Astrocyte of the cerebellum (primary cell): ENCODE measurements around the gene CTNS.

Source experiments
- DNase-seq: peaks from one replicate; pipeline ENCODE4 v3.0.0-alpha.2; 2011; ENCODE audit warnings: low read depth
- H3K4me3 ChIP-seq: 2 replicates; pipeline ENCODE4 v1.5.1; 2011; ENCODE audit warnings: mild to moderate bottlenecking, low read depth, low read length, moderate library complexity
- in situ Hi-C: cut with HindIII; loops from 2 replicates; pipeline ENCODE4 v1.10.0; 2017; ENCODE audit warnings: low sequenced_read_pairs
- TF ChIP-seq, protein P1 (sequence below): IDR thresholded peaks from 2 replicates; pipeline ENCODE4 v1.5.1; 2012; ENCODE audit warnings: low read length, low read depth, moderate library complexity, mild to moderate bottlenecking; ENCODE audit errors: missing control alignments

CTNS gene

DNA sequence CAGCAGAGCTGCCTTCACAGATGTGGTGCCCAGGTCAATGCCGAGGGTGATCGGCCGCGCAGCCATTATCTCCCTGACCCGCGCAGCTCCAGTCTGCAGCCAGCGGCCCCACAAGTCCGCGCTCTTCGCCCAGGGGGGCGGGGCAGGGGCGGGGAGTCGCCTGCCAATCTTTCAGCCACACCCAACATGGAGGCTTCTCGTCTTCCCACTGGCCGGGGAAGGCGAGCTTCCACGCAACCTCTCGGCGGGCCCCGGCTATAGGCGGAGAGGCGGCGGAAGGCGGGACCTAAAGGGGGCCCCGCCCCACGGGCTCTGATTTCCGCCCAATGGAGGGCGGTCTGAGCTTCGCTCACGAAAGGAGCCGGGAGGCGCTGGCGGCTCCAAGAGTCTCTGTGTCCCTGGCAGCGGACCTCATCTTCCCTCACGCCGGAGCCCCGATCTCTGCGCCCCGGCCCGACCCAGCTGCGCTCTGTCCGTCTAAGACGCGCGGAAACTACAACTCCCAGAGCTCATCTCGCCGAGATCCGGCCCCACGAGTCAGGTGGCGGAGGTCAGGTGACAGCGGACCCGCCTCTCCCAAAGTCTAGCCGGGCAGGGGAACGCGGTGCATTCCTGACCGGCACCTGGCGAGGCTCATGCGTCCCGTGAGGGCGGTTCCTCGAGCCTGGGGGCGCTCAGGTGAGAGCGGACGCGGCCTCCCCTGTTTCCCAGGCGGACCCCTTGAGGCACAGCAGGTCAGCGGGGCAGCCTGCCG is at the start of gene CTNS, which contains the start of gene SHPK:
Gene CTNS (plus strand): TSS at position 607 of the 754 bp plus-strand sequence. CDS start 3,447 bp downstream, outside the sequence.
Gene SHPK (minus strand): TSS at position 97 of the 754 bp plus-strand sequence. CDS start 31 bp downstream, at position 66.
- H3K4me3 ChIP-seq = peak within 1 kb of the TSS; percentile 95
- DNase-seq = peak; percentile 86
- TF ChIP-seq, protein P1, sequence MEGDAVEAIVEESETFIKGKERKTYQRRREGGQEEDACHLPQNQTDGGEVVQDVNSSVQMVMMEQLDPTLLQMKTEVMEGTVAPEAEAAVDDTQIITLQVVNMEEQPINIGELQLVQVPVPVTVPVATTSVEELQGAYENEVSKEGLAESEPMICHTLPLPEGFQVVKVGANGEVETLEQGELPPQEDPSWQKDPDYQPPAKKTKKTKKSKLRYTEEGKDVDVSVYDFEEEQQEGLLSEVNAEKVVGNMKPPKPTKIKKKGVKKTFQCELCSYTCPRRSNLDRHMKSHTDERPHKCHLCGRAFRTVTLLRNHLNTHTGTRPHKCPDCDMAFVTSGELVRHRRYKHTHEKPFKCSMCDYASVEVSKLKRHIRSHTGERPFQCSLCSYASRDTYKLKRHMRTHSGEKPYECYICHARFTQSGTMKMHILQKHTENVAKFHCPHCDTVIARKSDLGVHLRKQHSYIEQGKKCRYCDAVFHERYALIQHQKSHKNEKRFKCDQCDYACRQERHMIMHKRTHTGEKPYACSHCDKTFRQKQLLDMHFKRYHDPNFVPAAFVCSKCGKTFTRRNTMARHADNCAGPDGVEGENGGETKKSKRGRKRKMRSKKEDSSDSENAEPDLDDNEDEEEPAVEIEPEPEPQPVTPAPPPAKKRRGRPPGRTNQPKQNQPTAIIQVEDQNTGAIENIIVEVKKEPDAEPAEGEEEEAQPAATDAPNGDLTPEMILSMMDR = no peak
- in situ Hi-C loops = loop anchor here (10.0 kb wide), 1 partner anchor 102 kb away; no protein-coding TSS in a partner anchor

DNA sequence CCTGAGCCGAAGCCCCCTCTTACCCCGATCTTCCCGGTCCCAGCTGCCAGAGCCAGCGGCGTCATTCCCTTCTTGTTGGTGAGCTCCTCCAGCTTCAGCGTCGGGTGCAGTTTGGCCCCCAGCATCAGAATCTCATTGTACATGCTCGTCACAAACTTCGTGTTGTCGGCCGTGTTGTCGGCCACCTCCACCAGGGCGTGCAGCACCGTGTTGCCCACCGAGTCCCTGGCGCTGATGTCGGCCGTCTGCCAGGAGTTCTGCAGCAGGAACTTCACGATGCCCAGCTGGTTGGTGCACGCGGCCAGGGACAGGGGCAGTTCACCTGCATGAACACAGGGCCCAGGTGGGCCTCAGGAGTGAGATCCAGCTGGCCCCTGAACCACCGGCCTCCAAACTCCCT is 46.8 kb upstream of the CTNS start:
- in situ Hi-C loops = no loop called here
- no peak overlapping the region for H3K4me3 ChIP-seq
- TF ChIP-seq, protein P1 = no peak
- no peak for DNase-seq

DNA sequence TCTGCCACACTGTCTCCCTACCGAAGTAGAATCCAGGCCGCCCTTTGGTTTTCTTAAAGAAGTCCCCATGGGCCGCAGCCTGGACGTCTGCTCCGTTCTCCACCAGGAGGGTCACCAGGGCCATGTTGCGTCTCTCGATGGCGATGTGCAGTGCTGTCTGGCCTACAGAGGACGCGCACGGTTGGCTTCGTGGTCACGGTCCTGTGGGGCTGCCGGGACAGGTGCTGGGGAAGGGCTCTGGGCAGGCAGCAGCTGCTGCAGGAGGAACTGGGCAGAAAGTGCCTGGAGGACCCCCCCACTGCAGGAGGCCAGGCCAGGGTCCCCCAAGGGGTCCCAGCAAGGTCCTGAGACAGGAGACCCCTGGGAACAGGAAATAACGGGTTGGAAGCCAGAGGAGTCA is 46.3 kb upstream of the CTNS start:
- in situ Hi-C loops = no loop called here
- DNase-seq = no peak
- TF ChIP-seq, protein P1 = no peak
- H3K4me3 ChIP-seq = no peak overlapping the region

DNA sequence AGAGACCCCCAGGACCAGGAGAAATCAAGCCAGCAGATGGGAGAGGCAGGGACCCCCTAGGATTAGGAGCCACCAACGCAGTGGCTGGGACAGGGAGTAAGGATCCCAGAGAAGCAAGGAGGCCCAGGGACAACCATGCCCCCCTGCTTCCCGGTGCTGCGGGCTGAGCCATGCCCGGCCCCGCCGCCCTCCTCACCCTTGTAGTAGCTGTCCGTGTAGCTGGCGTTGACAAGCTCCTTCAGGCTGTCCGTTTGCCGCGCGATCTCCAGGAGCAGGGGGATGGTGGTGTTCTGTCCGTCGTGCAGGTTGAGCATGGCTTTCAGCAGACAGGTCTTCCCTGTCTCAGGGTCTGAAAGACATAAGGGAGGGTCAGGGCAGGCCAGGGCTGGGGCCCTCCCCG is 45.8 kb upstream of the CTNS start:
- no peak for DNase-seq
- TF ChIP-seq, protein P1 = no peak
- H3K4me3 ChIP-seq = no peak overlapping the region
- in situ Hi-C loops = no loop called here

DNA sequence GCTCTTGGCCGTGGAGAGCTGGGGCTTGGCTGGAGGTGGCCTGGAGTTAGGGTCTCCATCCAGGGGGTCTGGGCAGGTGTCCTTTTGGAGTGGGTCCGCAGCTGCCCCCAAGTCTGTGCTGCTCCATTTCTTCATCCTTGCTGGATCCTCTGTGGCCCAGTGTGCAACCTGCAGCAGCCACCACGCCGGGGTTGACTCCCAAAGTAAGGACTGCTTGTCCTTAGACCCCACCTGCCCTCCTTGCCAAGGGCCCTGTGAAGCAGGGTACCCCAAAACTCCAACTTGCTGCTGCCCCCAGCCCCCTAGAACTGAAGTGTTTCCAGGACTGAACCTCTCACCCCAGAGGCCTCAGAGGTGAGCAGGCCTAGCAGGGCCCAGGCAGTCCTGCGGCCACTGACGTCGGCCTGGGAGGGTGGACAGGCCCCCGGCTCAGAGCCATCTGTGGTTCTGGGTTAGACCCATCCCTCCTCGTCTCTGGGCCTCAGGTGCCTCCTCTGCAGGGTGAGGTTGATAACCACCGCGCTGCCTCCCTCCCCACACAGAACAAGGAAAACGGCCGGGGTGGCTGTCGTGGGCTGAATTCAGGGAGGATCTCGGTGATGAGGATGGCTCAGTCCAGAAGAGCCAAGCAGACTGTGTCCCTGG is 44.2 kb upstream of the CTNS start:
- no peak for DNase-seq
- in situ Hi-C loops = no loop called here
- no peak overlapping the region for H3K4me3 ChIP-seq
- TF ChIP-seq, protein P1 = no peak

DNA sequence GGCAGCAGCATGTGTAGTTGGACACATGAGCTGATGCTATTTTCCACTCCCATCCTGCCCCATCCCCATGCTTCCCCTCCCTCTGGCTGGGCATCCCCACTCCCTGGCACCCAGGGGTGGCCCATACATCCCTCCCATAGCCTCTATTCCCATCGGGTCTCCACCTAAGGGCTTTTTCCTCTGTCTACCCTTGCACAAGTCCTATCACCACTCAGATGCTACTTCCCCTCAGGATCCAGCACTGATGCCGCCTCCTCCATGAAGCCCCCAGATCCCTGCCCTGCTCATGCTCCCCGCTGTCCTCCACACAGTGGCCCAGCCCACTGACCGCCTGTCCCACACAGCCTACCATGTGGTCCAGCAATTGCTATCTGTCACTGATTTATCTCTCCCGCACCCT is 43.2 kb upstream of the CTNS start:
- H3K4me3 ChIP-seq = no peak overlapping the region
- TF ChIP-seq, protein P1 = no peak
- in situ Hi-C loops = no loop called here
- DNase-seq = no peak
